C4-2B (cell line): ENCODE data around the gene RCHY1.
A peak's percentile ranks its signal among the peaks of the same experiment; 100 is the strongest.

Source experiments
- H3K27ac ChIP-seq: fragments of 450-650 bp; 2 replicates; pipeline ENCODE4 v1.5.1; 2017
- CTCF ChIP-seq: fragments of 450-650 bp; conservative IDR thresholded peaks from 2 replicates; pipeline ENCODE4 v1.5.1; 2017; ENCODE audit warnings: mild to moderate bottlenecking
- ZFX ChIP-seq: fragments of 450-650 bp; IDR thresholded peaks from 2 replicates; pipeline ENCODE4 v1.6.1; 2017

RCHY1 gene

GRCh38 chr4:75496406-75496805, 17.8 kb downstream of the RCHY1 start:
- TF ChIP-seq CTCF (no peak), ZFX (no peak)
- no peak overlapping the region for H3K27ac ChIP-seq

- no peak overlapping the region for H3K27ac ChIP-seq
- TF ChIP-seq CTCF (no peak), ZFX (no peak)
These were observed 18.7 kb downstream of the RCHY1 start for GRCh38 chr4:75495476-75495875.

GRCh38 chr4:75494563-75494962, 19.6 kb downstream of the RCHY1 start:
- H3K27ac ChIP-seq, result no peak overlapping the region

GRCh38 chr4:75490155-75490554, 24.0 kb downstream of the RCHY1 start:
- TF ChIP-seq CTCF (peak; percentile 42), ZFX (no peak)
- H3K27ac ChIP-seq, result no peak overlapping the region

More at GRCh38 chr4:75494563-75494962, 19.6 kb downstream of the RCHY1 start:
- TF ChIP-seq ZFX (no peak), CTCF (no peak)

- TF ChIP-seq ZFX, result no peak
- TF ChIP-seq CTCF, result no peak
- no peak overlapping the region for H3K27ac ChIP-seq
These were observed 30.0 kb downstream of the RCHY1 start for GRCh38 chr4:75484190-75484589.

- TF ChIP-seq ZFX (no peak), CTCF (no peak)
- H3K27ac ChIP-seq, result no peak overlapping the region
These were observed 37.0 kb downstream of the RCHY1 start for GRCh38 chr4:75477201-75477600.

GRCh38 chr4:75470738-75471137, 43.5 kb downstream of the RCHY1 start:
- H3K27ac ChIP-seq, result no peak overlapping the region
- TF ChIP-seq CTCF, result no peak
- no peak for TF ChIP-seq ZFX
